HepG2 (cell line): ENCODE data around the gene AKR1C3. TPM values are rescaled to one million over a fixed set of nuclear protein-coding genes. Genes with fewer than 3 reads are reported as not detected.
"Not testable (repeated sequence)": the region's sequence is repeated elsewhere in the genome, so short reads cannot be mapped to it uniquely, and the experiment has no call there.

ENCODE experiments used
- ATAC-seq: fragments of 200-7000 bp; cut with Tn5 transposase; 3 replicates; pipeline ENCODE4 v1.9.1; 2020; ENCODE audit warnings: mild to moderate bottlenecking, moderate library complexity
- BruUV-seq: library from RNA; stranded (reverse); fragments of 400-500 nt; replicated peaks from 2 replicates; lab custom pipeline; 2021; lab: Mats Ljungman, UMichigan
- CTCF ChIA-PET: fragments of 300-600 bp; formaldehyde crosslinking; extraction: SDS; loops from one replicate; lab custom pipeline; 2021; ENCODE audit warnings: low total read pairs, inconsistent platforms, low intra/inter-chr PET ratio; lab: Yijun Ruan, JAX
- POLR2A ChIA-PET: fragments of 350-600 bp; sonication (Branson Sonifier 250); formaldehyde crosslinking; loops from one replicate; lab custom pipeline; 2020; ENCODE audit warnings: antibody characterized with exemption, inconsistent platforms; lab: Yijun Ruan, JAX
- DNase-seq: peaks from one replicate; pipeline ENCODE4 v3.0.0-alpha.2; 2015; ENCODE audit warnings: low spot score
- FAIRE-seq: peaks from 3 replicates; lab custom pipeline; 2011; peaks lifted over from hg19 to GRCh38; lab: Jason Lieb, UNC
- H2AFZ ChIP-seq: one replicate; pipeline ENCODE4 v1.6.1; 2011; ENCODE audit warnings: low read length, inconsistent platforms
- H3K27ac ChIP-seq: fragments of 300-600 bp; 3 replicates; pipeline ENCODE4 v1.8.0; 2011; ENCODE audit warnings: mixed run types, mild to moderate bottlenecking, mixed read lengths, low read length, inconsistent platforms; ENCODE audit not compliant: insufficient read depth; ENCODE audit errors: extremely low read length
- H3K27me3 ChIP-seq, 2 experiments: fragments of 200-600 bp in 1 of 2; 2 replicates in 1 of 2; 3 replicates in 1 of 2; pipeline versions ENCODE4 v1.6.0 to v1.8.0; 2011; ENCODE audit warnings: low read length in 2 of 2, mild to moderate bottlenecking in 2 of 2, moderate library complexity in 2 of 2, inconsistent platforms in 1 of 2; ENCODE audit not compliant: insufficient read depth in 2 of 2, control insufficient read depth in 1 of 2
- H3K36me3 ChIP-seq, 2 experiments: fragments of 200-600 bp in 1 of 2; replicated peaks in 1 of 2; 2 replicates in 1 of 2; 3 replicates in 1 of 2; pipeline versions ENCODE4 v1.5.1 to v1.8.0; 2011; ENCODE audit warnings: low read length in 2 of 2, inconsistent platforms in 1 of 2; ENCODE audit not compliant: insufficient read depth in 2 of 2, control insufficient read depth in 1 of 2
- H3K4me1 ChIP-seq: 2 replicates; pipeline ENCODE4 v1.5.1; 2012; ENCODE audit warnings: low read length, inconsistent platforms; ENCODE audit not compliant: insufficient read depth
- H3K4me2 ChIP-seq: 2 replicates; pipeline ENCODE4 v1.6.0; 2011; ENCODE audit warnings: low read depth, low read length, inconsistent platforms
- H3K4me3 ChIP-seq, 3 experiments: fragments of 200-600 bp in 1 of 3; sonication (generic), shearing (Covaris generic) in 1 of 3; replicated peaks in 1 of 3; 2 replicates each; pipeline ENCODE4 v1.5.1; 2011 to 2016; ENCODE audit warnings: low read length in 3 of 3, inconsistent platforms in 2 of 3, low read depth in 2 of 3, mild to moderate bottlenecking in 2 of 3, control low read depth in 1 of 3, mixed read lengths in 1 of 3; ENCODE audit not compliant: insufficient read depth in 1 of 3
- H3K79me2 ChIP-seq: one replicate; pipeline ENCODE4 v1.6.1; 2011; ENCODE audit warnings: low read length, inconsistent platforms; ENCODE audit not compliant: insufficient read depth
- H3K9ac ChIP-seq: 2 replicates; pipeline ENCODE4 v1.6.0; 2011; ENCODE audit warnings: mild to moderate bottlenecking, low read depth, low read length, inconsistent platforms; ENCODE audit not compliant: insufficient read depth
- H3K9me3 ChIP-seq: 2 replicates; pipeline ENCODE4 v1.5.1; 2012; ENCODE audit warnings: mild to moderate bottlenecking, low read length
- H4K20me1 ChIP-seq: 2 replicates; pipeline ENCODE4 v1.6.0; 2011; ENCODE audit warnings: inconsistent platforms, mild to moderate bottlenecking, low read length, moderate library complexity; ENCODE audit not compliant: insufficient read depth
- AGO2 ChIP-seq: fragments of 200-400 bp; formaldehyde crosslinking; optimal IDR thresholded peaks from 2 replicates; pipeline ENCODE3; 2017; ENCODE audit warnings: mild to moderate bottlenecking, low read depth, low read length, moderate library complexity
- GPBP1L1 ChIP-seq: sonication (generic); formaldehyde crosslinking; IDR thresholded peaks from 2 replicates; pipeline ENCODE4 v1.5.0; 2020; ENCODE audit warnings: mild to moderate bottlenecking, missing genetic modification reagents
- HDAC2 ChIP-seq: sonication (generic); formaldehyde crosslinking; IDR thresholded peaks from 2 replicates; pipeline ENCODE4 v1.4.0; 2020; ENCODE audit warnings: missing genetic modification reagents
- KLF16 ChIP-seq, 2 experiments: sonication (generic) in 1 of 2; formaldehyde crosslinking in 1 of 2; IDR thresholded peaks; 2 replicates each; pipeline versions ENCODE4 v1.6.1 to v1.8.0; 2016 to 2023; ENCODE audit warnings: missing genetic modification reagents in 2 of 2, missing compliant biosample characterization in 1 of 2
- MED13 ChIP-seq: sonication (generic); formaldehyde crosslinking; IDR thresholded peaks from 2 replicates; pipeline ENCODE4 v1.5.0; 2020; ENCODE audit warnings: missing genetic modification reagents
- NFYC ChIP-seq: IDR thresholded peaks from 2 replicates; pipeline ENCODE4 v1.6.1; 2016; ENCODE audit warnings: missing genetic modification reagents, missing compliant biosample characterization
- PAF1 ChIP-seq: IDR thresholded peaks from 2 replicates; pipeline ENCODE4 v1.6.1; 2016; ENCODE audit warnings: missing genetic modification reagents, missing compliant biosample characterization
- POLR2A ChIP-seq, 2 experiments: IDR thresholded peaks; 2 replicates each; pipeline ENCODE4 v1.6.1; 2011; ENCODE audit warnings: low read depth in 2 of 2, low read length in 2 of 2, mild to moderate bottlenecking in 1 of 2, moderate library complexity in 1 of 2; ENCODE audit not compliant: insufficient read depth in 1 of 2
- RBFOX2 ChIP-seq: fragments of 200-400 bp; formaldehyde crosslinking; IDR thresholded peaks from 2 replicates; pipeline ENCODE4 v1.6.1; 2017; ENCODE audit warnings: low read depth, mild to moderate bottlenecking, low read length
- RBM22 ChIP-seq: fragments of 200-400 bp; formaldehyde crosslinking; optimal IDR thresholded peaks from 2 replicates; pipeline ENCODE3; 2017; ENCODE audit warnings: mild to moderate bottlenecking, low read length, moderate library complexity
- SMAD1 ChIP-seq: sonication (generic); formaldehyde crosslinking; IDR thresholded peaks from 2 replicates; pipeline ENCODE4 v1.4.0; 2020; ENCODE audit warnings: missing genetic modification reagents, low read depth, mild to moderate bottlenecking, borderline replicate concordance
- SP2 ChIP-seq: sonication (generic); formaldehyde crosslinking; IDR thresholded peaks from 2 replicates; pipeline ENCODE4 v1.5.1; 2020; ENCODE audit warnings: mild to moderate bottlenecking, missing genetic modification reagents
- SSRP1 ChIP-seq: IDR thresholded peaks from 2 replicates; pipeline ENCODE4 v1.6.1; 2016; ENCODE audit warnings: control low read depth
- THYN1 ChIP-seq: sonication (generic); formaldehyde crosslinking; IDR thresholded peaks from 2 replicates; pipeline ENCODE4 v1.8.1; 2023; ENCODE audit warnings: low read depth, mild to moderate bottlenecking, moderate library complexity, missing genetic modification reagents, borderline replicate concordance
- ZBTB14 ChIP-seq: sonication (generic); formaldehyde crosslinking; IDR thresholded peaks from 2 replicates; pipeline ENCODE4 v1.4.0; 2020; ENCODE audit warnings: missing genetic modification reagents
- ZNF652 ChIP-seq: IDR thresholded peaks from 2 replicates; pipeline ENCODE4 v1.6.1; 2016; ENCODE audit warnings: low read depth, borderline replicate concordance
- ZNF766 ChIP-seq: sonication (generic); formaldehyde crosslinking; IDR thresholded peaks from 2 replicates; pipeline ENCODE4 v1.5.0; 2020; ENCODE audit warnings: missing genetic modification reagents, borderline replicate concordance
- WGBS: methylation state at CpG from one replicate; pipeline ENCODE4 v1.1.6; 2017; ENCODE audit warnings: low lambda C conversion rate; 5-methylcytosine and 5-hydroxymethylcytosine counted together
- in situ Hi-C: cut with HindIII; loops from 2 replicates; pipeline ENCODE4 v1.10.0; 2017; ENCODE audit warnings: low pct_unique_long_range_greater_than_20kb; ENCODE audit not compliant: extremely low pct_ligation_motif_present
- intact Hi-C: fragments of 100-400 bp; cut with micrococcal nuclease; formaldehyde crosslinking; loops from one replicate; pipeline ENCODE4 v1.10.0; 2022; ENCODE audit not compliant: unreplicated experiment
- polyA plus RNA-seq, 8 experiments: library from polyadenylated mRNA; depleted of rRNA in 3 of 8; stranded (reverse) in 7 of 8; unstranded in 1 of 8; fragments of >200 nt; fragmentation: Illumina TruSeq in 4 of 8; extraction: Trizol in 4 of 8; gene quantifications; 2 replicates each; pipeline versions ENCODE4 v1.2.1 to v1.2.3, GENCODE V29; 2011 to 2016; ENCODE audit warnings: low read depth in 4 of 8, missing spikeins in 1 of 8, mixed read lengths in 1 of 8; ENCODE audit not compliant: insufficient read depth in 1 of 8
- total RNA-seq, 5 experiments: library from RNA; depleted of rRNA; stranded (reverse); fragments of >200 nt; fragmentation: Illumina TruSeq; extraction: Trizol; gene quantifications; 2 replicates each; pipeline ENCODE4 v1.2.3, GENCODE V29; 2016; ENCODE audit warnings: low read depth in 1 of 5

AKR1C3 gene
- total and polyA plus RNA-seq, 2 of the 13 experiments (the other 11 are each of a cell fraction or from before 2014, with no cell fraction given): 368 to 532 TPM

- TF ChIP-seq THYN1 (CRISPR knock-in tag): no peak
- TF ChIP-seq NFYC (CRISPR knock-in tag): no peak
- TF ChIP-seq GPBP1L1 (CRISPR knock-in tag): no peak
These were observed 13.8 kb downstream of the AKR1C3 start (continued) for GRCh38 chr10:5107860-5108526.

GRCh38 chr10:5108658-5109416 lies 14.6 kb downstream of the AKR1C3 start:
- 33% methylated on average over 3 of the region's 3 CpGs for WGBS
- BruUV-seq: no TSS peak

GRCh38 chr10:5109861-5110260 lies 15.6 kb downstream of the AKR1C3 start:
- in situ Hi-C loops, H3K9me3 ChIP-seq, DNase-seq, H3K4me2 ChIP-seq, H2AFZ ChIP-seq, FAIRE-seq, H3K79me2 ChIP-seq, CTCF ChIA-PET, H3K27me3 ChIP-seq, ATAC-seq, POLR2A ChIA-PET, H3K4me3 ChIP-seq, H3K9ac ChIP-seq, H3K27ac ChIP-seq, H4K20me1 ChIP-seq, BruUV-seq, intact Hi-C loops: not testable (repeated sequence)
- Histone ChIP-seq H3K4me1 (peaks cover 17% of the 10 kb centered on the region; the same call in 1 of the 2 replicates), H3K36me3 (peaks cover 2 to 22% of the 10 kb centered on the region in 2 experiments; a peak in 3 of 5 replicates)
- 100% methylated on average over 3 of the region's 12 CpGs for WGBS

More at GRCh38 chr10:5108658-5109416, 14.6 kb downstream of the AKR1C3 start:
- CTCF ChIA-PET: no interaction called here
- H3K4me2 ChIP-seq: no peak overlapping the region
- intact Hi-C loops (no loop called here), in situ Hi-C loops (no loop called here)
- no peak overlapping the region for H3K9ac ChIP-seq
- H3K4me1 ChIP-seq: peaks cover 17% of the 10 kb centered on the region; the same call in 1 of the 2 replicates
- H3K36me3 ChIP-seq: peaks cover 2 to 22% of the 10 kb centered on the region in 2 experiments; a peak in 3 of 5 replicates
- H2AFZ ChIP-seq: no peak overlapping the region
- no peak overlapping the region for H3K4me3 ChIP-seq
- no peak overlapping the region for H3K27ac ChIP-seq
- peak; percentile 1 for TF ChIP-seq AGO2
- TF ChIP-seq HDAC2: no peak
- TF ChIP-seq SMAD1 (CRISPR knock-in tag): no peak
- peak; percentile 3; the same call in 1 of the 2 replicates for TF ChIP-seq SSRP1 (CRISPR knock-in tag)
- TF ChIP-seq ZNF652 (CRISPR knock-in tag): peak; percentile 8; the same call in 1 of the 2 replicates
- TF ChIP-seq ZNF766 (CRISPR knock-in tag): no peak
- TF ChIP-seq RBFOX2: peak; percentile 58
- TF ChIP-seq ZBTB14: no peak
- TF ChIP-seq POLR2A (IDR thresholded peaks at IDR 0.05; ENCODE audit: insufficient read depth in 1 of 2, low read depth in 2 of 2, low read length in 2 of 2): 0 out of 4 replicates have a peak, but pooled peaks of 1 of the 2 experiments have one; percentile 25
- TF ChIP-seq SP2 (CRISPR knock-in tag): no peak
- TF ChIP-seq KLF16 (CRISPR knock-in tag; IDR thresholded peaks at IDR 0.05): no peak
- TF ChIP-seq MED13 (CRISPR knock-in tag): no peak
- peak; percentile 69 for TF ChIP-seq PAF1 (CRISPR knock-in tag)
- peak; percentile 71 for TF ChIP-seq RBM22
- no peaks in the 10 kb centered on the region for H4K20me1 ChIP-seq
- no peaks in the 10 kb centered on the region for H3K9me3 ChIP-seq
- FAIRE-seq (no peak), ATAC-seq (no peak), DNase-seq (no peak)
- no peaks in the 10 kb centered on the region for H3K79me2 ChIP-seq
- H3K27me3 ChIP-seq: no peaks in the 10 kb centered on the region
- POLR2A ChIA-PET: interaction anchor here (1.5 to 1.6 kb wide), 2 partner anchors 15 to 19 kb away, joined by 4 to 6 read pairs; partner anchors contain the start of gene AKR1C3
